ENCODE measurements around the gene ACSL6.

ACSL6 gene

DNA sequence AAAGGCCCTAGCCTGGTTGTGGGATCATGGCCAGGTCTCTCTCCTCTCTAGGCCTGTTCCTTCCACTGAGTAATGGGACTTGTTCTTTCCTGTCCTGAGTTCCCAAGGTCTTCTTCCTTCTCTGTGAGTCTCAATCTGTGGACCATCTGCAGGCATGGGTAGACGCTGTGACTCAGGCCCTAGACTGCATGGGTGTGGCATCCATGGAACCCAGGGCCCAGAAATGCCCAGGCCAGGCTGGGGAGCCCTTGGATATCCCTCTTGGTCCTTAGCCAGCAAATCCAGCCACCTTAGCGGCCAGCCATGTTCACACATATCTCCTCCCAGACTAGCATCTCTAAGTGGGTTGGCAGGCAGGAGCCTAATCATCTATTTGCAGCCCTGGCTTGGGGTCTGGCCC, 2.3 kb upstream of the ACSL6 start:
- H3K9me3 ChIP-seq (ENCODE audit: control insufficient read depth, insufficient read depth, low read length) = no peaks in the 10 kb centered on the region
- no peaks in the 10 kb centered on the region for H3K4me1 ChIP-seq (ENCODE audit: insufficient read depth, low read length)
- no peaks in the 10 kb centered on the region for H3K36me3 ChIP-seq (ENCODE audit: insufficient read depth, low read length)
- no peak overlapping the region for H3K9ac ChIP-seq (ENCODE audit: low read depth, low read length)

DNA sequence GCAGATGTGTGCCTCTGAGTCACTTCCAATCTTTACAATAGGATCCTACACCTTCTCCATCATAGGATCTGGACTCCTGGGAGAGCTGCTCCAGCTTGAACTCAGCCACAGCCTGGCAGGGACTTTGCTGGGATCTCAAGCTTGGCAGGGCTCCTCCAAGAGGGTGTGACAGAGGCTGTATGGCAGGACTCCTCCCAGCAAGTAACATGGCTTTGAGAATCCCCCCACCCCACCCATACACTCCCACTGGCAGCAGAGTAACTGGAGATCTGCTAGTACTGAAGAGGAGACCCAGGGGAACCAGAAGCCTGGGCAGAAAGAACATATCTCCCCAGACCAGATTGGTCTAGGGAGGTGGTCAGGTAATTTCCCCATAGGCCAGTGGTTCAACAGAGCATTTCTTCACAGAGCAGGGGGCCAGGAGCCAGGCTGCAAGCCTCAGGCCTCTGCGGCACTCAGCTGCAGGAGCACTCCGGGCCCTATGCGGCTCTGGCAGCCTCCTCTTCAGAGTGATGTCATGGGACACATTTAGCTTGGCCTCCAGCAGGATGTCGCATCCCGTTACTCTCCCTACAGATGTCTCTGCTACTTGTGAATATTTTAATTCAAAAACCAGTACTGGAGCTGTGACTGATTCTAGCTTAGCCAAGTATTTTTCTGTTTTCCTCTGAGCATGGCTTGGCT, 1.7 kb upstream of the ACSL6 start:
- H3K9me3 ChIP-seq (ENCODE audit: control insufficient read depth, insufficient read depth, low read length) = no peaks in the 10 kb centered on the region
- no peak overlapping the region for H3K9ac ChIP-seq (ENCODE audit: low read depth, low read length)
- H3K36me3 ChIP-seq (ENCODE audit: insufficient read depth, low read length) = no peaks in the 10 kb centered on the region
- H3K4me1 ChIP-seq (ENCODE audit: insufficient read depth, low read length) = no peaks in the 10 kb centered on the region

DNA sequence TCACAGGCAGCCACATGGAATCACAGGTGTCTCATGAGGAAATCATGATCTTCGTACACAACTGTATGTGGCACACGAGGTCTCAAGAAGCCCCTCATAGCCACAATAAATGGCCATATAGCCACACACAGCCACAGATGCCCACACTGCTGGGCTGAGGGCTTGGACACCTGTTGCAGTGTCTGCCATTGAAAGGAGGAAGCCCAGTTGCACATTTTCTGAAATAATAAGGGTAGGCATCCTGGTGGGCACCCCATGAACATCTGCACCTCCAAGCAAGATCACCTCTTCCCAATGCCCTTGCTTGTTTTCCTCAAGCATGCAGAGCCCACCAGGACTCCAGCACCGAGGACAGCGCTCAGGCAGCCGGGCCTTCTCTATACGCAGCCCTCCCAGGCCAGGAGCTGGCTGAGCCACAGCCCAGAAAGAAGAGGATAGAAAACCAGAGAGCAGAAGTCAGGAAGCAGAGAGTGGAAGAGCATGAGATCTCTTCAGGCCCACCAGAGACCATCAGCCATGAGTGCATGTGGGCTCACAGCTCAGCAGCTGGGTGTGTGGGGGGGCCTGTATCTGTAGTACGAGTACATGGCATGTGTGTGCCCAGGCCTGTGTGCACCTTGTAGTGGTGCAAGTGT, 1.0 kb upstream of the ACSL6 start:
- no peaks in the 10 kb centered on the region for H3K36me3 ChIP-seq (ENCODE audit: insufficient read depth, low read length)
- no peaks in the 10 kb centered on the region for H3K9me3 ChIP-seq (ENCODE audit: control insufficient read depth, insufficient read depth, low read length)
- no peak overlapping the region for H3K9ac ChIP-seq (ENCODE audit: low read depth, low read length)
- H3K4me1 ChIP-seq (ENCODE audit: insufficient read depth, low read length) = no peaks in the 10 kb centered on the region

DNA sequence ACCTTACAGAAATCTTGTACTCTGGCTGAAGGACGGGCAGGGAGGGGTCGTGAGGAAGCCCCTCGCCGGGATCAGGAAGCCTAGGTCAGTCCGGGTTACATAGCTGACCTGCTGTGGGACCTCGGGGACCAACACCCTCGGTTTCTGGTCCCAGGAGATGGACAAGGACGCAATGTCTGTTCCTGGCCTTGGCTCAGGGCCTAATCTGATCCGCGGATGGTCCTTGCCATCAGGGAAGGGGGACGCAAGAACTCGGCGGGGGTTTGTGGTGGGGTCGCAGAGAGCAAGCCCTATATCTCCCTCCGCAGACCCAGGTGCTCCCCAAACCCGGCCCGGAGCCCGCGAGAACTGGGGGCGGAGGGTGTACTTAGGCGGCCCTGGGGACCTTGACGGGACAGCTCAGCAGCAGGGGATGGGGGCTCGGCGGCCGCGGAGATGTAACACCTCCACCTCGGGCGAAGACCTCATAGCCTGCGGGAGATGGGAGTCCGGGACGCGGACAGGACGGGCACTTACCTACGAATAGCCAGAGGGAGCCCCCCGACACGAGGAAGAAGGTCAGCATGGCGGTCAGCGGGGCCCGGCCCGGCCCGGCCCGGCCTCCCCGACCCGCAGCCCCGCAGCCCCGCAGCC, 353 bp downstream of the ACSL6 start:
- Histone ChIP-seq H3K9ac (ENCODE audit: low read depth, low read length) (peak overlapping the region; percentile 61; the same call in 1 of the 2 replicates), H3K4me1 (ENCODE audit: insufficient read depth, low read length) (no peaks in the 10 kb centered on the region), H3K36me3 (ENCODE audit: insufficient read depth, low read length) (no peaks in the 10 kb centered on the region), H3K9me3 (ENCODE audit: control insufficient read depth, insufficient read depth, low read length) (no peaks in the 10 kb centered on the region)

DNA sequence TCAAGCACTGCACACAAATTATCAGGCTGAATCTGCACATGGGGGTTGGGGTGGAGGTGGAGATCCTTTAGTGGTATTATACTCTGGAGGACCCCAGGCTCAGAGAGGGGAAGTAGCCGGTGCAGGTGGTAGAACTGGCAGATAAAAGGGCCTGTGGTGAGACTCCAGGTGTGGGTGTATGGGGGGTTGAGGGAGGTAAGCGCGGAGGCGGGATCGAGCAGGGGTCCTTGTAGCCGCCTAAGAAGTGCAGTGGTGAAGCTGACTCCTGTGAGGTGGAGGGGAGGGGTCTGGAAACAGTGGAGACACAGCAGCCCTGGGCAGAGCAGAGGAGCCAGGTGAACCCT, 841 bp downstream of the ACSL6 start:
- H3K36me3 ChIP-seq (ENCODE audit: insufficient read depth, low read length) = no peaks in the 10 kb centered on the region
- no peaks in the 10 kb centered on the region for H3K4me1 ChIP-seq (ENCODE audit: insufficient read depth, low read length)
- H3K9me3 ChIP-seq (ENCODE audit: control insufficient read depth, insufficient read depth, low read length) = no peaks in the 10 kb centered on the region
- peak overlapping the region; percentile 61; the same call in 1 of the 2 replicates for H3K9ac ChIP-seq (ENCODE audit: low read depth, low read length)

DNA sequence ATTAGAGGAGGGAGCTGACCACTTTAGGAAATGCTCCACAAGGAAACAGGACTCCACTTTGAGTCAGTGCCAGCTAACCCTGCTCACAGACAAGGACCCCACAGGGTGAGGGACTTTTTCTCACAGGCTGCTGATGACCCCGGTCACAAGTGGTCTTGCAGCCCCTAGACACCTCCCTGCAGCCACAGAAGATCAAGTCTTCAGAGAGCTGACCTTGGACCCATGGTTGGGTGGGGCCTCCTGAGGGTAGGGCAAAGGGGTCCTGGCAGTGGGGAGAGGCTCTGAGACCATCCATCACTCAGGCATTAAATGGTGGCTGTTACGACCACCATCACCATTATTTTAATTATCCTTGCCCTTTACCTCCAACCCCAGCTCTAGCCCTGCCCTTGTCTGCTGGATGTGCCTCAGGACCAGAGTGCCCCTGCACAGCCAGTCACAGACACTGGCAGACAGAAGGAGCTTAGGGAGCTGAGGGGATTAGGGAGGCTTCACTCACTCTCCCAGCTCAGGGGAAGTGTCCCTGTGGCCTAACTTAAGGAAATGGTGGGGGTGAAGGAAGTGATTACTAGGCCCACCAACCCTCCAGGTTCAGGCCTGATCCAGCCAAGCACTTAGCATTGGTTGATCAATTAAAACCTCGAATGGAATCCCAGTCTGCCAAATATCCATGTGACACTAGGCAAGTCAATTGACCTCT, 1.6 kb downstream of the ACSL6 start:
- no peaks in the 10 kb centered on the region for H3K9me3 ChIP-seq (ENCODE audit: control insufficient read depth, insufficient read depth, low read length)
- no peaks in the 10 kb centered on the region for H3K36me3 ChIP-seq (ENCODE audit: insufficient read depth, low read length)
- no peaks in the 10 kb centered on the region for H3K4me1 ChIP-seq (ENCODE audit: insufficient read depth, low read length)
- no peak overlapping the region for H3K9ac ChIP-seq (ENCODE audit: low read depth, low read length)

DNA sequence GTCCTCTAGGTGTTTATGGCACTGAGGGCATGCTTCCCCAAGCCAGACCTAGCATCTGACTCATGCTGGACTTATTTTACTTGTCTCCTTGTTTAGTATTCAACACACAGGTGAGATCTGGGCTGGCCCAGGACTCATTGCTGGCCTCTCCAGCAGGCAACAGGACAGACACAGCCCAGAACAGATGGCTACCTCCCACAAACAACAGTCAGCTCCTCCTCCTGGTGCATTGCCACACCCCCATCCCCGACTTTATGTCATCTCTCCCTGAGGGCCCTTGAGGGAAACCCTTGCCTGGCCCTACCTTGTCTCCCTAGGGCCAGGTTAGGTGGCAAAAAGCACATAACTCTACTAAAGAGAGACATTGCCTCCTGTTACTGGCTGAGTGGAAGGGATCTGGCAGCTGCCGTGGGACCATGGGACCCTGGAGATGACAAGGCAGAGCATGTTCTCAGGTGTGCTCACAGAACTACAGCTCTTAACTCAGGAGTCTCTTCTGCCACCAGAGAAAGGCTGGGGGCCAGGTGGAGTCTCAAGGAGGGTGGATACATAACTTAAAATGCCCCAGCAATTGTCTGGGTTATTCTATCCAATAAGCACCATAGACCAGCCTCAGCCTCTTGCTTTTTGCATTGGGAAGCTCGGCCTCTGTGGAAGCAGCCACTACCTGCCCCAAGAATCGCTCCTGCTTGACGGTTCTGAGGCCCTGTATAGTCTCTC, 2.3 kb downstream of the ACSL6 start:
- no peaks in the 10 kb centered on the region for H3K9me3 ChIP-seq (ENCODE audit: control insufficient read depth, insufficient read depth, low read length)
- no peak overlapping the region for H3K9ac ChIP-seq (ENCODE audit: low read depth, low read length)
- no peaks in the 10 kb centered on the region for H3K4me1 ChIP-seq (ENCODE audit: insufficient read depth, low read length)

DNA sequence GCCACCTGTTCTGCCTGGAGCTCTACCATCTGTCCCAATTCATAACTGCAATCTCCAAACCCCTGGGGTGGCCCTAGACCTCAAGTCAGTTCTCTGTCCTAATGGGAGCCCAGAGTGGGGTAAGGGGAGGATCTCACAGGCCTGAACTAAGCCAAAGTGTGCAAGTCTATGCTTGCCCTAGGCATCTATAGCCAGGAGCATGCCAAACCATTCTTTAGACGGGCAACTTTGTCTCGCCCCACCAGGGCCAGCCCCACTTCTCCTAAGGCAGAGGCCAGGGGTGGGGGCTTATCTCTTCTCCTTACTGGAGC, 3.3 kb downstream of the ACSL6 start:
- Histone ChIP-seq H3K4me1 (ENCODE audit: insufficient read depth, low read length) (0 out of 2 replicates have a peak, but pooled peaks cover under 1% of the 10 kb centered on the region), H3K9me3 (ENCODE audit: control insufficient read depth, insufficient read depth, low read length) (no peaks in the 10 kb centered on the region), H3K9ac (ENCODE audit: low read depth, low read length) (no peak overlapping the region), H3K36me3 (ENCODE audit: insufficient read depth, low read length) (no peaks in the 10 kb centered on the region)

More for the DNA sequence above, 2.3 kb downstream of the ACSL6 start:
- no peaks in the 10 kb centered on the region for H3K36me3 ChIP-seq (ENCODE audit: insufficient read depth, low read length)

DNA sequence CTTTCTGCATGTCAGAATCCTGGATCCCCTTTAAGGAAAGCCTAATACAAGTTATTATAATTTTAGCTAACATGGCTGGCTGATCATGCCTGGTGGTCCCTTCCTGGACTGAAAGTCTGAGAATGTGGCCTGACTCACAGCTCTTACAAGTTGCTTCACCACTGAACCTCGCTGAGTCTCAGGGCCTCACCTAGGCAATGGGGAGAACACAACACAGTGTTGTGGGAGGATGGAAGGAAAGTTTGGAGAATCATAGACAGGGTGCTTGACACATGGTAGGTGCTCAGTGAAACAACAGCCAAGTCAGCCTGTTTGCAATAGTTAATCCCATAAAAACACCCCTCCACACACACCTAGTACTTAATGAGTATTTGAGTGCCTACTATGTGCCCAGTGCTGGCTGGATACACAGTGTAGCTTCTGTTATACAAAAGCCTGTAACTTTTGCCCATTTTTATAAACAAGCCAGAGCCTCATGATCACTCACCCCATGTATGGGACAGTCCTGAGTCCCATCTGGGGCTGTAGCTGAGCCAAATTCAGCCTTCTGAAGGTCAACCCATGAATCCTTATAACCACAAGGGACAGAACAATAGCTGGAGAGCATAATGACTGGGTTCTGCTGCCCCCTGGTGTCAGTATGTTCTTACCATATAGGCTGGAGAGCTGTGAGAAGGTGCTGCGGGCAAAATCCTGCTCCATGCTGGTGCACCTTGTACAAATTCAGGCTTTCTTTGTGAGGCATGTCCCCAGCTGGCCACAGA, 3.9 kb downstream of the ACSL6 start:
- Histone ChIP-seq H3K9ac (ENCODE audit: low read depth, low read length) (no peak overlapping the region), H3K36me3 (ENCODE audit: insufficient read depth, low read length) (no peaks in the 10 kb centered on the region), H3K4me1 (ENCODE audit: insufficient read depth, low read length) (peaks cover 6% of the 10 kb centered on the region; the same call in 1 of the 2 replicates), H3K9me3 (ENCODE audit: control insufficient read depth, insufficient read depth, low read length) (no peaks in the 10 kb centered on the region)

DNA sequence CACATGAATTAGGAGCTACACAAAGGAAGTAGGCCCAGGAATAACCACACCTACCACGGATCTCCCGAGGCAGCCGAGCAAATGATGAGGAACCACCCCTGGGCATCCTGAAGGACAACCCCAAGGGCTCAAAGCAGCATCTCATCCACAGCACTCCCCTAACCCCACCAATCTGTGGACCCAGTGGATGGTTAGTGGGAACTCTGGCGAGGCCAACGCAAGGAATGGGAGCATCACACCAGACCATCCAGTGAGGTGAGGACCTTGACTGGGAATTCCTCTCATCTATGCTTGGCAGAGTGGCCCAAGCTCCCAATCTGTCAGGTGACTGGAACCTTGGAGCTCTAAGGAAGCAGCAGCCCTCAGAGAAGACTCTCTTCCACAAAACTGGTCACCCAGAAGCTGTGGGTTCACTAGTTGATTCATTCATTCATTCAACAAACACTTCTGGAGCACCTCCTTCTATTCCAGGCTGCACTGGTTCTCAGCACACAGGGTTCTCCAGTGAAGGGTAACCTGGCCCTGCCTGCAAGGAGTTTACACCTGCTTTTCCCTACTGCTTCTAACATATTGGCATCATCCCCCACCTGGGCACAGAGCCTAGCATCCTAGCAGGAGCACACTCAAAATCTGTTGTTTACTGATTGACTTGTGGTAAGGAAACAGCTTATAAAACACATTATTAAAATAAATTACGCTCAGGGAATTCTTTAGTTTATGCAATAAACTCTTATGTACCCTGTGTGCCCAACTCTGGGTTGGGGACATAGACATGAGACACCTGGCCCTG, 4.9 kb downstream of the ACSL6 start:
- Histone ChIP-seq H3K9ac (ENCODE audit: low read depth, low read length) (no peak overlapping the region), H3K9me3 (ENCODE audit: control insufficient read depth, insufficient read depth, low read length) (no peaks in the 10 kb centered on the region), H3K36me3 (ENCODE audit: insufficient read depth, low read length) (no peaks in the 10 kb centered on the region), H3K4me1 (ENCODE audit: insufficient read depth, low read length) (peaks cover 16% of the 10 kb centered on the region)

DNA sequence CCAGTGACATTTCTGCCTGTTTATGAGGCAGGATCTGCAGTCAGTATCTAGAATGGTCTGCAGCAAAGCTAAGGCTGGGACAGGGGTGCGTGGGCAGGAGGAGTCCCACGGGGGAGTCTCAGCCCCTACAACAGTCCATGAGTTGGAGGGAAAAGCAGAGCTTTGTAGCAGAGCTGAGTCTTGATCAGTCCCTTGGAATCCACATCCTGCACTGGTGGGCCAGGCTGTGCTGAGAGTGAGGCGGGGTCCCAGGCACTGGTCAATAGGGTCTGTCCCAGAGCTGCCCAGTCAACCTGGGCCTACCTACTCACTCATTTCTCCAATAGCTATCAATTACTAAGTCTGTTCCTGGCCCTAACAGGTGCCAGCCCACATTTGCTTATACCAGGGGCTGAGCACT, 5.9 kb downstream of the ACSL6 start:
- peaks cover 22% of the 10 kb centered on the region for H3K4me1 ChIP-seq (ENCODE audit: insufficient read depth, low read length)

DNA sequence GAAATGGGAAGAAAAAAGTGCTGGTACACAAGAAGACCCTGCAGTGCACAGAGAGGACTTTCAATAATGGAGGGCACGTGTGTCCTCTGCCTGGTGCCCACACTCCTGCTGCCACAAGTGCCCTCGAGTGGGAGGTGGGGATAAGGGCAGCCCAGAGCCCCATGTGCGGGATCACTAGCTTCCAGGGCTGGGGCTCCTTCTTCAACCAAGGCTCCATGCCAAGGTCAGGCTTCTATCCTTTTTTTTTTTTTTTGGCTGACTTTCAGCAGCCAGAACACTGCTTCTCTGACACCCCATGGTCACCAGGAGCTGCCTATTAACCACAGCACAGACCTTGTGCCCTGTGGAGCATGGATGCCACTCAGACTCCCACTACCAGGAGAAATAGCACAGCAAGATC, 7.5 kb downstream of the ACSL6 start:
- Histone ChIP-seq H3K9me3 (ENCODE audit: control insufficient read depth, insufficient read depth, low read length) (no peaks in the 10 kb centered on the region), H3K4me1 (ENCODE audit: insufficient read depth, low read length) (peaks cover 22% of the 10 kb centered on the region), H3K36me3 (ENCODE audit: insufficient read depth, low read length) (no peaks in the 10 kb centered on the region), H3K9ac (ENCODE audit: low read depth, low read length) (no peak overlapping the region)

More for the DNA sequence above, 5.9 kb downstream of the ACSL6 start:
- H3K9ac ChIP-seq (ENCODE audit: low read depth, low read length) = no peak overlapping the region
- H3K36me3 ChIP-seq (ENCODE audit: insufficient read depth, low read length) = no peaks in the 10 kb centered on the region
- no peaks in the 10 kb centered on the region for H3K9me3 ChIP-seq (ENCODE audit: control insufficient read depth, insufficient read depth, low read length)

DNA sequence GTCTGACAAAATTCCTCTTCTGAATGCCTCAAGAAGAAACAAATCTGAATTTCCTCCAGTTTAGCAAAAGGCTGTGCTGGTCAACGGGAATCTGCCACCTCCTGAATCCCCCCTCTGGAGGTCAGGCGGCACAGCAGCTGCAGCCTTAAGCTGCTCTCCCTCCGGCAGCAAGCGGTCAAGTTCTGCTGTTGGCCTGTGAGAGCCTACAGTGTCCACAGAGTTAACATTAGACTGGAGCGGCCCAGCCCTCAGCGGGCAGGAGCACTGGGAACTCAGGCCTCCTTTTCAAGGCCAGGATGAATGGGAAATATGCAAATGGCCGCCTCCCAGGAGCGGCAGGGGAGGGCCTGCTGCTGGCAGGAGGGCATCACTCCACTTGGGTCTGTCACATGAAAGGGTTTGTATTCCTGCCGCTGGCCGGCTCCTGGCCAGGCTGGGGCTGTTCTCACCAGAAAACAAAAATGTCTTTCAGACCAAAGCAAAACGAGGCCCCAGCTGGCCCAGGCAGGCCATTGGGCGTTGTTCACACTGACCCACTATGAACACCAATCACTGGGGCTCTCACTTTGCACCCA, 8.2 kb downstream of the ACSL6 start:
- H3K9me3 ChIP-seq (ENCODE audit: control insufficient read depth, insufficient read depth, low read length) = no peaks in the 10 kb centered on the region
- no peaks in the 10 kb centered on the region for H3K36me3 ChIP-seq (ENCODE audit: insufficient read depth, low read length)
- H3K4me1 ChIP-seq (ENCODE audit: insufficient read depth, low read length) = peaks cover 22% of the 10 kb centered on the region
- no peak overlapping the region for H3K9ac ChIP-seq (ENCODE audit: low read depth, low read length)
